GM12864 (cell line): Measurements from ENCODE around the gene ARSB.
A peak's percentile ranks its signal among the peaks of the same experiment; 100 is the strongest.

ENCODE experiments used
- DNase-seq: peaks from one replicate; pipeline ENCODE4 v3.0.0-alpha.2; 2011; ENCODE audit warnings: low read depth
- H3K4me3 ChIP-seq: 2 replicates; pipeline ENCODE4 v1.5.1; 2011; ENCODE audit warnings: mild to moderate bottlenecking, low read depth, low read length, control low read depth
- TF ChIP-seq, protein P1 (sequence below): IDR thresholded peaks from 2 replicates; pipeline ENCODE4 v1.5.1; 2011; ENCODE audit warnings: low read depth, mild to moderate bottlenecking, moderate library complexity, low read length, control low read depth, inconsistent platforms; ENCODE audit errors: missing control alignments

The ARSB gene

DNA sequence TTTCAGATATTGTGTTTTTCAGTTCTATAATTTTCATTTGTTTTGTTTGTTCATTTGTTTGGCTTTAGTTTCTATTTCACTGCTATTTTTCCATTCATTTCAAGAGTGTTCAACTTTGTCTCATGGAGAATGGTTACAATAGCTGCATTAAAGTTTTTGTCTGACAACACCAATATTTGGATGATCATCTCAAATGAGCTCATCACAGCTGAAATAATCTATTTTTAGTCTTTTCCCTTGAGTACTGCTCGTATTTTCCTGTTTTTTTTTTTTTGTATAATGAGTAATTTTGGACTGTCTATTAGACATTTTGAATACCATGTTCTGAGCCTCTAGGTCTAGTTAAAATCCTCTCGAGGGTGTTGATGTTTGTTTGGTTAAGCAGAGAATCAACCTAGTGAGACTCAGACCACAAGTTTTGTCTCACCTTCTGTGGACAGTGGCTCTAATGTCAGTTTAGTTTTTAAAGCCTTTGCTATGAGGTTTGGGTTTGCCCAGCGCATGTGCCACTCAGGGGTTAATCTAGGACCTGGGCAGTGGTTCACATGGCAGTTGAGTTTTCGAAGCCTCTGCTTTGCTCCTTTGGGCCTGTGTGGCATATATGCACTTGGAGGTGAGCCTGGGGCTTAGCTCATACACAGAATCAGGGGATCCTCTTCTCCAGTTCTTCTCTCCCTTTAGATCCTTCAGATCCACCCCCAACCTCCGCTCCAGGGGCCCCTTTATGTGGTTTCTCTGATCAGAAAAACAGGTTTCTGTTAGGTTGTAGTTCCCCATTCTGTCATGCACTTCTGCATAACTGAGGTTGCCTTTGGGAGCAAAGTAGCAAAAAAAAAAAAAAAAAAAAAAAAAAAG is 79.8 kb downstream of the ARSB start:
- TF ChIP-seq, protein P1, sequence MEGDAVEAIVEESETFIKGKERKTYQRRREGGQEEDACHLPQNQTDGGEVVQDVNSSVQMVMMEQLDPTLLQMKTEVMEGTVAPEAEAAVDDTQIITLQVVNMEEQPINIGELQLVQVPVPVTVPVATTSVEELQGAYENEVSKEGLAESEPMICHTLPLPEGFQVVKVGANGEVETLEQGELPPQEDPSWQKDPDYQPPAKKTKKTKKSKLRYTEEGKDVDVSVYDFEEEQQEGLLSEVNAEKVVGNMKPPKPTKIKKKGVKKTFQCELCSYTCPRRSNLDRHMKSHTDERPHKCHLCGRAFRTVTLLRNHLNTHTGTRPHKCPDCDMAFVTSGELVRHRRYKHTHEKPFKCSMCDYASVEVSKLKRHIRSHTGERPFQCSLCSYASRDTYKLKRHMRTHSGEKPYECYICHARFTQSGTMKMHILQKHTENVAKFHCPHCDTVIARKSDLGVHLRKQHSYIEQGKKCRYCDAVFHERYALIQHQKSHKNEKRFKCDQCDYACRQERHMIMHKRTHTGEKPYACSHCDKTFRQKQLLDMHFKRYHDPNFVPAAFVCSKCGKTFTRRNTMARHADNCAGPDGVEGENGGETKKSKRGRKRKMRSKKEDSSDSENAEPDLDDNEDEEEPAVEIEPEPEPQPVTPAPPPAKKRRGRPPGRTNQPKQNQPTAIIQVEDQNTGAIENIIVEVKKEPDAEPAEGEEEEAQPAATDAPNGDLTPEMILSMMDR, result no peak
- no peak for DNase-seq
- H3K4me3 ChIP-seq, result no peak overlapping the region; the same call in 1 of the 2 replicates

DNA sequence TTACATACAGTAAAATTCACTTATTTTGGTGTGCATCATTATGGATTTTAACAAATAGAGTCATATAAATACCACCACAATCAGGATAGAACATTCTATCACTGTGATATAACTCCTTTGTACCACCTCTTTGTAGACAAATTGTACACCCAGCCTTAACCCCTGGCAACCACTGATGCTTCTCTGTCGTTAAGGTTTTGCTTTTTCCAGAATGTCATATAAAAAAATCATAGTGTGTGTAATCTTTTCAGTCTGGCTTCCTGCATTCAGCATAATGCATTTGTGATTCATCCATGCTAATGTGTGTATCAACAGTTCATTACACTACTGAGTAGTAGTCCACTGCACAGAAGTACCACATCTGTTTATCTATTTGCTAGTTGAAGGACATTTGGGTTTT is 81.2 kb downstream of the ARSB start:
- TF ChIP-seq, protein P1, result no peak
- no peak for DNase-seq

DNA sequence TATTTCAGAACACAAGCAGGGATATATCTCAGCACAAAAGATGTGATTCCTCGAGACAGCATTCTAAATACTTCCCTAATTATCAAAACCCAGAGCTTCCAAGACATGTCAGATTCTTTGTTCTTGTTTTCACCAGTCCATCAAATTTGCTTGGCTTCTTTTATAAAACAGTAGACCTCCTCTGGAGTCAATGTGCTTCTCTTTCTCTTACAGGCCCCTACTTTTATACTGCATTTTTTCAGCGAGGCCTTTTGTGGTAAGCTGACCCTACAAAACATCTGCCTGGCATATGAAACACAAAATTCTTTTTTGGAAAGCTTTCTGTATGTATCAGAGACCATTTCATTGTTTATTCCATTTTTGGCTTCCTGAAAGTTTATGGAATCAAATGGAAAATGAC is 81.8 kb downstream of the ARSB start:
- no peak for DNase-seq

More for the DNA sequence above, 81.2 kb downstream of the ARSB start:
- H3K4me3 ChIP-seq, result no peak overlapping the region

GRCh38 chr5:78899922-78900362 is 85.2 kb downstream of the ARSB start:
- TF ChIP-seq, protein P1, result peak; percentile 86
- no peak for DNase-seq

More for the DNA sequence above, 81.8 kb downstream of the ARSB start:
- no peak overlapping the region for H3K4me3 ChIP-seq
- TF ChIP-seq, protein P1, result no peak

DNA sequence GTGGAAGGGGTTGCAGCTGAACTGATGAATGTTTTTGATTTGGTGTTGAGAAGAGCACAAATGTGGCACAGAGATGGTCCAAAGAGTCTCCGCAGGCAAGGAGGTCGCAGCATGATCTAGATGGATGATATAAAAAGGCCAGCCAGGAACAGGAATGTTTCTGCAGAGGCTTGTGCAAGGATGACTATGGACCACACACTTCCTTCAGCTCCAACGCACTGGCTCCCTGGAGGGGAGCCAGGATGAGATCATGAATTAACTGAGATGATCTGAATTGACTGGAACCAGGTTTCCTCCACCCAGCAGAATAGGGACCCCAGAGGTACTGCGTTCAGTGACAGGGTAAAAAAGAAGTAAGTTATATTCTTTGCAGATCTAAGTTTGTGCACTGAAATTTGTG is 89.0 kb downstream of the ARSB start:
- TF ChIP-seq, protein P1, result no peak
- DNase-seq, result no peak
- no peak overlapping the region for H3K4me3 ChIP-seq

More at GRCh38 chr5:78899922-78900362, 85.2 kb downstream of the ARSB start:
- H3K4me3 ChIP-seq, result no peak overlapping the region

DNA sequence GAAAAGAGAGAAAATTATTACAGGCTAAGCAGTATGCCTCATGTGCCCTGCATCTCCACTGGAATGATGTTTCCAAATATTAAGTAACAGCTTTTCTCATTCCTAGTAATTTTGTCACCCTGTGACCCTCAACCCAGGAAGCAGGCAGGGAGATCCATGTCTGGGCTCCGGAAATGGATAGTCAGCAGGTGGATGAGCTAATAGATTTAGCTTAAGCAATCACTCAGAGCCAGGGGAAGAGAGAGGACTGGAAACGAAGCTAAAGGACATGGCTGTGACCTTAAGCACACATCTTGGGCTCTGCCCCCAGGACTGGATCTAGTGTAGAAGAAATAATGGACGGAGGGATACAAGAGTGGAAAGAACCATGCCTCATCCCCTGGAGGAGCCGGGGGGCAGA is 89.5 kb downstream of the ARSB start:
- no peak for DNase-seq
- H3K4me3 ChIP-seq, result no peak overlapping the region
- TF ChIP-seq, protein P1, result no peak
